ENCODE results near the gene PPP2R1A.

PPP2R1A gene

GRCh38 chr19:52273301-52273700 lies 83.4 kb downstream of the PPP2R1A start:
- Histone ChIP-seq H3K27ac (no peak overlapping the region), H3K4me3 (no peak overlapping the region), H3K9ac (ENCODE audit: insufficient read length) (no peak overlapping the region), H3K36me3 (ENCODE audit: insufficient read depth, low read length) (peaks cover 65% of the 10 kb centered on the region), H3K9me3 (ENCODE audit: low read depth, low read length) (peaks cover 11% of the 10 kb centered on the region)
- TF ChIP-seq EZH2 (IDR thresholded peaks at IDR 0.05) = no peak
- TF ChIP-seq POLR2AphosphoS5 (IDR thresholded peaks at IDR 0.05; ENCODE audit: borderline replicate concordance, low read depth, low read length) = no peak
- TF ChIP-seq FOXP2 (optimal IDR thresholded peaks at IDR 0.05; ENCODE audit: control extremely low read depth, extremely low read length, insufficient read depth) = no peak
- no peak for DNase-seq (ENCODE audit: low read depth, low spot score)

GRCh38 chr19:52274191-52274590 lies 84.3 kb downstream of the PPP2R1A start:
- peaks cover 70% of the 10 kb centered on the region for H3K36me3 ChIP-seq (ENCODE audit: insufficient read depth, low read length)
- H3K27ac ChIP-seq = no peak overlapping the region
- peaks cover 11% of the 10 kb centered on the region for H3K9me3 ChIP-seq (ENCODE audit: low read depth, low read length)
- H3K9ac ChIP-seq (ENCODE audit: insufficient read length) = no peak overlapping the region
- DNase-seq (ENCODE audit: low read depth, low spot score) = no peak
- no peak overlapping the region for H3K4me3 ChIP-seq
- TF ChIP-seq EZH2 (IDR thresholded peaks at IDR 0.05) (no peak), POLR2AphosphoS5 (IDR thresholded peaks at IDR 0.05; ENCODE audit: borderline replicate concordance, low read depth, low read length) (no peak), FOXP2 (optimal IDR thresholded peaks at IDR 0.05; ENCODE audit: control extremely low read depth, extremely low read length, insufficient read depth) (no peak)

GRCh38 chr19:52275988-52276387 lies 86.1 kb downstream of the PPP2R1A start:
- H3K36me3 ChIP-seq (ENCODE audit: insufficient read depth, low read length) = peaks cover 70% of the 10 kb centered on the region
- no peak for TF ChIP-seq FOXP2 (optimal IDR thresholded peaks at IDR 0.05; ENCODE audit: control extremely low read depth, extremely low read length, insufficient read depth)
- TF ChIP-seq POLR2AphosphoS5 (IDR thresholded peaks at IDR 0.05; ENCODE audit: borderline replicate concordance, low read depth, low read length) = no peak
- TF ChIP-seq EZH2 (IDR thresholded peaks at IDR 0.05) = no peak
- H3K27ac ChIP-seq = no peak overlapping the region
- H3K4me3 ChIP-seq = no peak overlapping the region
- H3K9me3 ChIP-seq (ENCODE audit: low read depth, low read length) = peaks cover 14% of the 10 kb centered on the region
- no peak overlapping the region for H3K9ac ChIP-seq (ENCODE audit: insufficient read length)
- DNase-seq (ENCODE audit: low read depth, low spot score) = no peak

- H3K27ac ChIP-seq = no peak overlapping the region
- DNase-seq (ENCODE audit: low read depth, low spot score) = no peak
- TF ChIP-seq POLR2AphosphoS5 (IDR thresholded peaks at IDR 0.05; ENCODE audit: borderline replicate concordance, low read depth, low read length) (no peak), EZH2 (IDR thresholded peaks at IDR 0.05) (no peak), FOXP2 (optimal IDR thresholded peaks at IDR 0.05; ENCODE audit: control extremely low read depth, extremely low read length, insufficient read depth) (no peak)
- no peak overlapping the region for H3K4me3 ChIP-seq
- peaks cover 71% of the 10 kb centered on the region for H3K36me3 ChIP-seq (ENCODE audit: insufficient read depth, low read length)
- no peak overlapping the region for H3K9ac ChIP-seq (ENCODE audit: insufficient read length)
- peaks cover 12% of the 10 kb centered on the region; the same call in 1 of the 2 replicates for H3K9me3 ChIP-seq (ENCODE audit: low read depth, low read length)
Observed at GRCh38 chr19:52277471-52277870, 87.6 kb downstream of the PPP2R1A start.
